ENCODE measurements around the gene NPR1.

DNA sequence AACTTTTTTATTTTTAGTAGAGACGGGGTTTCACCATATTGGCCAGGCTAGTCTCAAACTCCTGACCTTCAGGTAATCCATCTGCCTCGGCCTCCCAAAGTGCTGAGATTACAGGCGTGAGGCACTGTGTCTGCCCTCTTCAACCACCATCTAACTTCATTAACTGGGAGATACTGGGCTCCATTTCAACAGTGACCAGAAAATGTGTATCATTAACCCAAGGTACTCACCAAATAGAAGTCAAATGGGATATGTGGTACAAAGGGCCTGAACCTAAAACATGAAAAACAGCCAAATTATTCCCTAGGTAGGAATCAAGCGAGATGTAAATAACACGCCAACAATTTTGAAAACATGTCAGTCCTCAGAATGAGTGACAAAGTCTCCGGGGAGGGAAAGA, 8.9 kb upstream of the NPR1 start:
- TF ChIP-seq, protein P1, sequence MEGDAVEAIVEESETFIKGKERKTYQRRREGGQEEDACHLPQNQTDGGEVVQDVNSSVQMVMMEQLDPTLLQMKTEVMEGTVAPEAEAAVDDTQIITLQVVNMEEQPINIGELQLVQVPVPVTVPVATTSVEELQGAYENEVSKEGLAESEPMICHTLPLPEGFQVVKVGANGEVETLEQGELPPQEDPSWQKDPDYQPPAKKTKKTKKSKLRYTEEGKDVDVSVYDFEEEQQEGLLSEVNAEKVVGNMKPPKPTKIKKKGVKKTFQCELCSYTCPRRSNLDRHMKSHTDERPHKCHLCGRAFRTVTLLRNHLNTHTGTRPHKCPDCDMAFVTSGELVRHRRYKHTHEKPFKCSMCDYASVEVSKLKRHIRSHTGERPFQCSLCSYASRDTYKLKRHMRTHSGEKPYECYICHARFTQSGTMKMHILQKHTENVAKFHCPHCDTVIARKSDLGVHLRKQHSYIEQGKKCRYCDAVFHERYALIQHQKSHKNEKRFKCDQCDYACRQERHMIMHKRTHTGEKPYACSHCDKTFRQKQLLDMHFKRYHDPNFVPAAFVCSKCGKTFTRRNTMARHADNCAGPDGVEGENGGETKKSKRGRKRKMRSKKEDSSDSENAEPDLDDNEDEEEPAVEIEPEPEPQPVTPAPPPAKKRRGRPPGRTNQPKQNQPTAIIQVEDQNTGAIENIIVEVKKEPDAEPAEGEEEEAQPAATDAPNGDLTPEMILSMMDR (IDR thresholded peaks at IDR 0.05; ENCODE audit: low read length): no peak
- TF ChIP-seq EZH2 (optimal IDR thresholded peaks at IDR 0.05; ENCODE audit: low read depth, low read length) (no peak), EZH2phosphoT487 (IDR thresholded peaks at IDR 0.05; ENCODE audit: low read length) (no peak)

Data from MM.1S (cell line).